ENCODE measurements around the gene DDX1. TPM values are rescaled to one million over a fixed set of nuclear protein-coding genes. Genes with fewer than 3 reads are reported as not detected.

Gene DDX1
- total and polyA plus RNA-seq, 2 donors (not counting 1 experiment from before 2014, with no cell fraction given): 13.2 to 52.6 TPM

- no peaks in the 10 kb centered on the region for H3K36me3 ChIP-seq (replicated peaks in 1 of 2; ENCODE audit: control extremely low read depth in 1 of 2, control insufficient read depth in 1 of 2, extremely low read depth in 1 of 2, insufficient read depth in 2 of 2, low read length in 1 of 2)
- no peak for TF ChIP-seq EZH2 (IDR thresholded peaks at IDR 0.05; ENCODE audit: borderline replicate concordance, insufficient read depth, low read depth, low read length, poor library complexity, severe bottlenecking)
- TF ChIP-seq, protein P1, sequence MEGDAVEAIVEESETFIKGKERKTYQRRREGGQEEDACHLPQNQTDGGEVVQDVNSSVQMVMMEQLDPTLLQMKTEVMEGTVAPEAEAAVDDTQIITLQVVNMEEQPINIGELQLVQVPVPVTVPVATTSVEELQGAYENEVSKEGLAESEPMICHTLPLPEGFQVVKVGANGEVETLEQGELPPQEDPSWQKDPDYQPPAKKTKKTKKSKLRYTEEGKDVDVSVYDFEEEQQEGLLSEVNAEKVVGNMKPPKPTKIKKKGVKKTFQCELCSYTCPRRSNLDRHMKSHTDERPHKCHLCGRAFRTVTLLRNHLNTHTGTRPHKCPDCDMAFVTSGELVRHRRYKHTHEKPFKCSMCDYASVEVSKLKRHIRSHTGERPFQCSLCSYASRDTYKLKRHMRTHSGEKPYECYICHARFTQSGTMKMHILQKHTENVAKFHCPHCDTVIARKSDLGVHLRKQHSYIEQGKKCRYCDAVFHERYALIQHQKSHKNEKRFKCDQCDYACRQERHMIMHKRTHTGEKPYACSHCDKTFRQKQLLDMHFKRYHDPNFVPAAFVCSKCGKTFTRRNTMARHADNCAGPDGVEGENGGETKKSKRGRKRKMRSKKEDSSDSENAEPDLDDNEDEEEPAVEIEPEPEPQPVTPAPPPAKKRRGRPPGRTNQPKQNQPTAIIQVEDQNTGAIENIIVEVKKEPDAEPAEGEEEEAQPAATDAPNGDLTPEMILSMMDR (IDR thresholded peaks at IDR 0.05): no peak
- no peaks in the 10 kb centered on the region for H3K9me3 Mint-ChIP-seq (ENCODE audit: insufficient read depth)
- peaks cover 0 to 5% (median 0%) of the 10 kb centered on the region in 3 donors for H3K9me3 ChIP-seq (ENCODE audit: control extremely low read depth in 1 of 3, control insufficient read depth in 2 of 3, insufficient read depth in 1 of 3, low read length in 2 of 3)
- DNase-seq: no peak
- intact Hi-C loops (cut with micrococcal nuclease): no loop called here
- POLR2A ChIA-PET: no interaction called here
- WGBS (ENCODE audit: insufficient coverage): 98% methylated on average over 5 of the region's 6 CpGs
- ATAC-seq (ENCODE audit: low read depth): no peak
- H3K4me2 ChIP-seq (replicated peaks; ENCODE audit: low read depth, low read length, poor library complexity, severe bottlenecking): no peak overlapping the region
- H3K4me3 Mint-ChIP-seq: no peak overlapping the region
- H3K27ac ChIP-seq (ENCODE audit: low read length in 2 of 2): no peak overlapping the region
- H3K27me3 ChIP-seq (replicated peaks in 1 of 4; ENCODE audit: control extremely low read depth in 1 of 4, control insufficient read depth in 3 of 4, insufficient read depth in 4 of 4, low read length in 3 of 4): peaks cover 0 to 2% (median 0%) of the 10 kb centered on the region in 4 experiments
- no peaks in the 10 kb centered on the region for H3K4me1 Mint-ChIP-seq
- no peaks in the 10 kb centered on the region for H3K4me1 ChIP-seq (ENCODE audit: control insufficient read depth in 2 of 2, insufficient read depth in 2 of 2, low read length in 2 of 2)
- no peak overlapping the region for H3K9ac ChIP-seq (ENCODE audit: low read length)
- no peaks in the 10 kb centered on the region for H3K79me2 ChIP-seq (ENCODE audit: control insufficient read depth, insufficient read depth, low read length)
- H2AFZ ChIP-seq (ENCODE audit: insufficient read depth, low read depth, low read length, poor library complexity, severe bottlenecking): no peak overlapping the region
- H3K27me3 Mint-ChIP-seq: peaks cover 9% of the 10 kb centered on the region
- H3K4me3 ChIP-seq (ENCODE audit: control extremely low read depth in 1 of 5, extremely low read depth in 1 of 5, insufficient read depth in 1 of 5, low read depth in 2 of 5, low read length in 4 of 5): no peak overlapping the region
- no peaks in the 10 kb centered on the region for H4K20me1 ChIP-seq (ENCODE audit: control insufficient read depth, insufficient read depth, low read length, poor library complexity, severe bottlenecking)
- CTCF ChIA-PET: no interaction called here
- no peak overlapping the region for H3K27ac Mint-ChIP-seq
Measured at GRCh38 chr2:15646661-15647060, 55.0 kb downstream of the DDX1 start.

- H3K4me3 Mint-ChIP-seq: no peak overlapping the region
- Histone ChIP-seq H3K4me3 (ENCODE audit: control extremely low read depth in 1 of 5, extremely low read depth in 1 of 5, insufficient read depth in 1 of 5, low read depth in 2 of 5, low read length in 4 of 5) (no peak overlapping the region), H3K79me2 (ENCODE audit: control insufficient read depth, insufficient read depth, low read length) (no peaks in the 10 kb centered on the region), H3K9ac (ENCODE audit: low read length) (no peak overlapping the region), H3K4me1 (ENCODE audit: control insufficient read depth in 2 of 2, insufficient read depth in 2 of 2, low read length in 2 of 2) (no peaks in the 10 kb centered on the region), H3K36me3 (replicated peaks in 1 of 2; ENCODE audit: control extremely low read depth in 1 of 2, control insufficient read depth in 1 of 2, extremely low read depth in 1 of 2, insufficient read depth in 2 of 2, low read length in 1 of 2) (no peaks in the 10 kb centered on the region), H2AFZ (ENCODE audit: insufficient read depth, low read depth, low read length, poor library complexity, severe bottlenecking) (no peak overlapping the region), H3K27ac (ENCODE audit: low read length in 2 of 2) (no peak overlapping the region), H3K4me2 (replicated peaks; ENCODE audit: low read depth, low read length, poor library complexity, severe bottlenecking) (no peak overlapping the region), H3K27me3 (replicated peaks in 1 of 4; ENCODE audit: control extremely low read depth in 1 of 4, control insufficient read depth in 3 of 4, insufficient read depth in 4 of 4, low read length in 3 of 4) (peaks cover 0 to 2% (median 0%) of the 10 kb centered on the region in 4 experiments), H4K20me1 (ENCODE audit: control insufficient read depth, insufficient read depth, low read length, poor library complexity, severe bottlenecking) (no peaks in the 10 kb centered on the region), H3K9me3 (ENCODE audit: control extremely low read depth in 1 of 3, control insufficient read depth in 2 of 3, insufficient read depth in 1 of 3, low read length in 2 of 3) (peaks cover 0 to 3% (median 0%) of the 10 kb centered on the region in 3 donors)
- peaks cover 9% of the 10 kb centered on the region for H3K27me3 Mint-ChIP-seq
- no peak for DNase-seq
- CTCF ChIA-PET: no interaction called here
- 95% methylated on average over 12 of the region's 18 CpGs for WGBS (ENCODE audit: insufficient coverage)
- no peak overlapping the region for H3K27ac Mint-ChIP-seq
- intact Hi-C loops (cut with micrococcal nuclease): no loop called here
- no peaks in the 10 kb centered on the region for H3K4me1 Mint-ChIP-seq
- ATAC-seq (ENCODE audit: low read depth): no peak
- no peaks in the 10 kb centered on the region for H3K9me3 Mint-ChIP-seq (ENCODE audit: insufficient read depth)
- POLR2A ChIA-PET: no interaction called here
- TF ChIP-seq, protein P1 (IDR thresholded peaks at IDR 0.05): no peak
- TF ChIP-seq EZH2 (IDR thresholded peaks at IDR 0.05; ENCODE audit: borderline replicate concordance, insufficient read depth, low read depth, low read length, poor library complexity, severe bottlenecking): no peak
Measured at GRCh38 chr2:15647622-15648590, 56.2 kb downstream of the DDX1 start.
